Measurements from ENCODE around the gene GRIN3B.
A peak's percentile ranks its signal among the peaks of the same experiment; 100 is the strongest.

GRIN3B gene

DNA sequence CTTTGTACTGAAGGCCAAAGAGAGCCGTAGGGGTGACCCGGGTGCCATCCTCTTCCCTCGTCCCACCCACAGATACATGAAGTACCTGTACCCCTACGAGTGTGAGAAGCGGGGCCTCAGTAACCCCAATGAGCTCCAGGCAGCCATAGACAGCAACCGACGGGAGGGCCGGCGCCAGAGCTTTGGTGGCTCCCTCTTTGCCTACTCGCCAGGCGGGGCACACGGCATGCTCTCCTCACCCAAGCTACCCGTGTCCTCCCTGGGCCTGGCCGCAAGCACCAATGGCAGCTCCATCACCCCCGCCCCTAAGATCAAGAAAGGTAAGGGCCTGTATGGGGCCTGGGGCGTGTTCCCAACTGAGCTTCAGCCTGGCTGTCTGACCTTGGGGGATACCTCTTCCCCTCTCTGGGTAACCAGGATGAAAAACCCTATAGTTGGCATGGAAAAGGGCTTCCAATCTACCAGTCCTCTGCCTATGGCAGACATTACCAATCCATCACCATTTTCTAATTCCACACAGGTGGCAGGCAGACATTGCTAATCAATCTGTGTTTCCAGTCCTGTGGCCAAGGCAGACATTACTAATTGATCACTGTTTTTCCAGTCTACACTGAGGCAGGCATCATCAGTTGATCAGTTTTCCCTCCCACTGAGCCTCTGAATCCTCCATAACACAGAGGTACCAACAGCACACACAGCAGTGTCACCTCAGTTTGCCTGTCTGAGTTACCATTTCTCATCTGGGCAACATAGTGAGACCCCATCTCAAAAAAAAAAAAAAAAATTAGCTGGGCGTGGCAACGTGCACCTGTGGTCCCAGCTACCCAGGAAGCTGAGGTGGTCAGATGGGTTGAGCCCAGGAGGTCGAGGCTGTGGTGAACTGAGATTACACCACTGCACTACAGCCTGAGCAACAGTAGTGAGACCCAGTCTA, 35.2 kb upstream of the GRIN3B start:
- DNase-seq (ENCODE audit: low read depth), result no peak

GRCh38 chr19:966485-967088, 33.6 kb upstream of the GRIN3B start:
- no peak for DNase-seq (ENCODE audit: low read depth)

DNA sequence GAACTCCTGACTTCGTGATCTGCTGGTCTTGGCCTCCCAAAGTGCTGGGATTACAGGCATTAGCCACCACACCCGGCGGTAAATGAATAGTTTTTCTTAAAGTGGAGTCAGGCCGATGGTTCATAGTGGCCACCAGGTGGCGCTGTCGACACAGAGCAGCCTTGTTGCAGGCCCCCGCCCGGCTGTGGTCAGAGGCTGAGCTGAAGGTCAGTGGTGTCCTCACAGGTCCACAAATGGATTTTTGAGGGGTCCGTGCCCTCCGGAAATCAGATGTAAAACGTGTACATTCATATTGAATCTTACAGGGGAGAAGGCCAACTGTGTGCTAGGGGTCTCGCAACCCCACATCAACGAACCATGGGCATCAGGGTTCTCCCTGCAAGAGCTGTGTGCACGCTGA, 29.5 kb upstream of the GRIN3B start:
- no peak for DNase-seq (ENCODE audit: low read depth)

GRCh38 chr19:971795-972194, 28.4 kb upstream of the GRIN3B start:
- no peak for DNase-seq (ENCODE audit: low read depth)

DNA sequence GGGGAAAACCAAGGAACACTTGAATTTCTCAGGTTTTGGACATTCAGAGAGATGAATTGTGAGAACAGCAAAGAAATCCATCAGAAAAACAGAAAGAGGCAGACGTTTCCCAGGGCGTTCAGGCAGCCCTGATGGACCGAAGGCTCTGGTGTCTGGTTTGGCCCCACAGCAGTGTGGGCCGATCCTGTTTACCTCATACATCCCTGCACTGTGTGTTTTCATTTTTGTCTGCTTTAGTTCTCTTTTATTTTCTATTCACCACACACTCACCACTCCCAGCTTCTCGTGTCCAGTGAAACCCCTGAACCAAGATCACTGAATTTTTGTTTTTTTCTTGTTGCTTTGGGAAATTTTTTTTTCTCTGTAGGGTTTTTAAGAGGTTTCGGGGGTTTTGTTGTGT, 27.9 kb upstream of the GRIN3B start:
- no peak for DNase-seq (ENCODE audit: low read depth)

DNA sequence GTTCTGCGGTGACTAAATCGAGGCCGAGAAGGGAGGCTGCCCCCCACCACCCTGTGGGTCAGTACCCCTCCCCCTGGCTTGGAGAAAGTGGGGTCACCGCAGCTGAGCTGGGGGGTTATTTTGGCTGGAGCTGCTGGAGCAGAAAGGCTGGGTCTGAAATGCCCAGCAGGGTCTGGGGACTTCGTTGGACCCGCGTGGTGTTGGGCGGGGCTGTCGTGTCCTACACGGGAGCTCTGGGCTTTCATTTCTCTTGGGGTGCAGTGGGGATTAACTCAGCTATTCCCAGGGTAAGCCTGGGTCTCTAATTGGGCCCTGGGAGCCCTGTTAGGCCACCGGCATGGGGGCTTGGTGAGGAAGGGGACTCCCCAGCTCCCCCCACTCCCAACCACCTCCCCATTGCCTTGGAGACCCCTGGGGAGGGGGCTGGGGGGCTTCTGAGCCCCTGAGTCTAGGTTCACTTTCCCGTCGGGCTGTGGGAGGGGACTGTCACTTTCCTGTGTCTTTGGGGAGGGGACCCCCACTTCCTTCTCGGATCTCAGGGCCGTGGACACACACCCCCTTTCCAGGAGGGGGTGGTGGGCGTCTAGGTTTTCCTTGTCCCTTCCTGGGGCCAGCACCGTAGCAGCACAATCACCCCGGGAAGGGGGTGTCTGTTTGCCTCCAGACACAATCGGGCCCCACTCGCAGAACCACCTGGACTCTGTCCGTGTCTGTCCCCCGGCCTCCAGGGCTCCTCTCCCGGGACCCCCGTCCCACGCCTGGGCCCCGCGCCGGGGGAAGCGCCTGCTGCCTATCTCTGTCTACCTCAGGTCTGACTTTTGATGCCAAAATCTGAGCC, 26.3 kb upstream of the GRIN3B start:
- DNase-seq (ENCODE audit: low read depth), result no peak

DNA sequence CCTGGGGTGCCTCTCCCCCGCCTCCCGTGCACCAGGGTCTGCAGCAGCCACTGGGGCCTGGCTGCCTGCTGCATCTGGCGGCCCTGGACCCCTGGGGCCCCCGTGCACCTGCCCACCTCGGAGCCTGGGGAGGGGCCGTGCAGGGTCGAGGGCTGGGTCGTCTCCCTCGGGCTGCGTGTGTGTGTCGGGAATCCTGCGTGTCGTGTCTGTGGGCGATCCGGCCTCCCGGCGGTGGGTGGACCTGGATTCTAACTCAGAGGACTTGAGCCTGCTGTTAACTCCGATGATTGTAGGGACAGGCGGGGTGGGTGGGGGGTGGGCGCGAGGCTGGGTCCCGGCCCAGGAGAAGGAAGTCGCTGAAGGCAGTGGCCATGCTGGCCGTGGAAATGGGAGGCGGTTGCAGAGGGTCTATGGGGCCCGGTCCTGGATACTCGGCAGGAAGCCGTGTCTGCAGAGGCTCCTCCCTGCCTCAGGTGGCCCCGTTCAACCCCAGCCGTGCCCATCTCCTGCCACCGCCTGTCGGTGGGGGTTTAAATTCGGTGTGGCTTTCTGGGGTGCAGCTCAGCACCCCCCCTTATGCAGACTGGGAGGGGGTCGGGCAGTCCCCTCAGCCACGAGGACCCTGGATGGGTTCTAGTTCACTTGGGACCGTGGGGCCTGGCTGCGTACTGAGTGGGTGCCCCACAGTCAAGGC, 25.5 kb upstream of the GRIN3B start:
- DNase-seq (ENCODE audit: low read depth), result no peak

- no peak for DNase-seq (ENCODE audit: low read depth)
These were observed 23.7 kb upstream of the GRIN3B start for GRCh38 chr19:976476-976875.

GRCh38 chr19:977058-977464, 23.2 kb upstream of the GRIN3B start:
- DNase-seq (ENCODE audit: low read depth), result no peak

DNA sequence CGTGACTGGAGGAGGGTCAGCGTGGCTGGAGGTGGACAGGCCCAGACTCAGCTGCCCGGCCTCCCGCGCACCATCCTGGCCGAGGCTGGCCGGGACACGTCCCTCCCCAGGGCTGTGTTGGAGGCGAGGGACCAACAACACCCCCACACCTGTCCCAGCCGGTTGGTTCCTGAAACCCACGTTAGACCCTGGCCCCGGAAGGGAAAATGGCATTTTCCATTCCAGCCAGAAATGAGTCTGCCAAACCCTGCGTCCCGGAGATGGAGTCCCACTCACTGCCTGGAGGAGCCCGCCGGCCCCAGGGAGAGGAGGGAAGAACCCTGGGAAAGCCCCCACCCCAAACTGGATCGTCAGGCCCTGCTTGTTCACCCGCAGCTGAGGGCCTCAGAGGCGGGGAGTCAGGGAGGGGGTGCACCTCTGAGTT, 20.9 kb upstream of the GRIN3B start:
- DNase-seq (ENCODE audit: low read depth), result no peak

DNA sequence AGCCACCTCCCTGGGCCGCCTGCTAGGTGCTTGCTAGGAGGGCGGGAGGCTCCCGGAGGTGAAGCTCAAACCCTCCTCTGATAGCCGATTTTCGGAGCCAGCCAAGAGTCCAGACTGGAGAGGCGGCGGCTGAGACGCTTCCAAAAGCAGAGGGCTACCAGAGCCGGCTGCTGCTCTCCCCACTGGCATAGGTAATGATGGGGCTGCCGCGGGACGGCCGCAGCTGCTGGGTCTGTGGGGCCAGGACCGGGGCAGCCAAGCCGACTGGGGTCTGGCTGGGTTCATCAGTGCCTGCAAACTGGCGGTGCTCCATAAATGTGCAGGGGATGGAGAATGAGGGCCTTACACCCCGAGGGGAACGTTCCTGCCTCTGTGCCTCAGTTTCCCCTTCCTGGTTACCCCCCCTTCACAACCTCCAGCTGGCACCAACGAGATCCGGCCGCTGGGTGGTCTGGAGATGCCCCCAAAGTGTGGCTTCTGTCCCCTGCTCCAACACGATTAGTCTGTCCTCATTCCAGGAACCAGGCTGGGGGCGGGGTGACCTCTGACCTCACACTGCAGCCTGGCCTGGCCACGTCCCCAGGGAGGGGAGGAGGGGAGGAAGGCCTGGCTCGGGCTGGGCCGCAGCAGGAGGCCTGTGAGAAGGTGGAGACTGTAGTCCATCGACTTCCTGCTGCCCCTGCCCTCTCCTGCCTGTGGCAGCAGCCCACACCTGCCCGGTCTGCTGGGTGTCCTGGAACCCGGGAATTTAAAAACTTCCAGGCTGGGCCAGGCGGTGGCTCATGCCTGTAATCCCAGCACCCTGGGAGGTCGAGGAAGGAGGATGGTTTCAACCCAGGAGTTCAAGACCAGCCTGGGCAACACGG, 19.9 kb upstream of the GRIN3B start:
- DNase-seq (ENCODE audit: low read depth), result no peak

DNA sequence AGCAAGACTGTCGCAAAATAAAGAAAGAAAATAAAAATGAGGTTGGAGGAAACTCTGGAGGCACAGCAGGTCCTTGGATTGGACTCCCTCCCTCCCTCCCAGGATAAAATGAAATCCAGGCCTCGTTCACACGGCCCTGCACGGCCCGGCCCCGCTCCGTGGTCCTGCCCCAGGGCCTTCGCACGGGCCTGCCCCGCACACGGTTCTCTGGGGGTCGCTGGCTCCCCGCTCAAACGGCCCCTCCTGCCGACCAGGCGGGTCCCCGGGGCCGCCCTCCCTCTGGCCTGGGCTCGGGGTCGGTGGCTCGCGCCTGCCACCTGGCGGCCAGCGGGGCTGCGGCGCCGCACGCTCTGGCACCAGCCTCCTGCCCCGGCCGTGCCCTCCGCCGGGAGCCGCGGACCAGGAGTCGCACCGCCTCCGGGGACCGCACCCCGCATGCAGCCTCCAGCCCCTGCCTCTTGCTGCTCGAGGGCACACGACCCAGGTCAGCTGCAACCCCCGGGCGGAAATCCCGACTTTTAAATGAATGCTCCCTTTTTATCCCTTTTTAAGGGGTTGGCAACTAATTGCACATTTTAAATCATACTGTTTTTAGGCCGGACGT, 17.6 kb upstream of the GRIN3B start:
- no peak for DNase-seq (ENCODE audit: low read depth)

- peak; percentile 46 for DNase-seq (ENCODE audit: low read depth)
These were observed 15.9 kb upstream of the GRIN3B start, which contains the start of gene WDR18 for GRCh38 chr19:984165-984967. TSS of gene WDR18 (plus strand) at chr19:984345. CDS start at chr19:984354, 9 bp downstream.

- DNase-seq (ENCODE audit: low read depth), result no peak
These were observed 14.1 kb upstream of the GRIN3B start for GRCh38 chr19:986083-986482.

GRCh38 chr19:988081-988480, 12.1 kb upstream of the GRIN3B start:
- no peak for DNase-seq (ENCODE audit: low read depth)

- DNase-seq (ENCODE audit: low read depth), result no peak
These were observed 11.7 kb upstream of the GRIN3B start for GRCh38 chr19:988510-988909.

GRCh38 chr19:989381-990081, 10.7 kb upstream of the GRIN3B start:
- DNase-seq (ENCODE audit: low read depth), result no peak

DNA sequence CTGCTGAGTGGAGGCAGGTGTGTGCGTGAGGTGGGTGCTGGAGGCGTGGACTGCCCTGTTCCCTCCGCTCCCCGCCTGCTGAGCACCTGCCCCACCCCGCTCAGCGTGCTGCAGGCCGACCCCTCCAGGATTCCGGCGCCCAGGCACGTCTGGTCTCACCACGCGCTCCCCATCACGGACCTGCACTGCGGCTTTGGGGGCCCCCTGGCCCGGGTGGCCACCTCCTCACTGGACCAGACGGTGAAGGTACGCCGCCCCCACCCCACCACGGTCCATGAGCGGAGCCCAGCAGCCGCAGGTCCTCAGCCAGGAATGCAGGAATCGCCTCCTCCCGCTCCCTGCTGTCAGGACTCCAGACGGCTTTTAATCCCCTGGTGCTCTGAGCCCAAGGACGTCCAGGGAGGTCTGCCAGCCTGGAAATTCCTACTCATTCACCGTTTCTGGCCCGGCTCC, 10.1 kb upstream of the GRIN3B start:
- no peak for DNase-seq (ENCODE audit: low read depth)

GRCh38 chr19:990746-991145, 9.5 kb upstream of the GRIN3B start:
- no peak for DNase-seq (ENCODE audit: low read depth)
